ENCODE results near the gene ANKRD10.
"Not testable (repeated sequence)": the region's sequence is repeated elsewhere in the genome, so short reads cannot be mapped to it uniquely, and the experiment has no call there.

ANKRD10 gene

GRCh38 chr13:110915057-110915873 lies at the start of gene ANKRD10:
Gene ANKRD10, minus strand, starts transcription at chr13:110915069. Its CDS starts 135 bp downstream, at chr13:110914934.
- peak; percentile 94 for DNase-seq

GRCh38 chr13:110964229-110965037 lies 49.6 kb upstream of the ANKRD10 start:
- DNase-seq, result no peak

- no peak for DNase-seq
Observed at GRCh38 chr13:110963554-110963970, 48.7 kb upstream of the ANKRD10 start.

GRCh38 chr13:110961959-110962358 lies 47.1 kb upstream of the ANKRD10 start:
- no peak for DNase-seq

- DNase-seq, result no peak
Observed at GRCh38 chr13:110960204-110960603, 45.3 kb upstream of the ANKRD10 start.

GRCh38 chr13:110957931-110958330 lies 43.1 kb upstream of the ANKRD10 start:
- no peak for DNase-seq

- no peak for DNase-seq
Observed at GRCh38 chr13:110957181-110957884, 42.5 kb upstream of the ANKRD10 start.

- DNase-seq, result not testable (repeated sequence)
Observed at GRCh38 chr13:110956216-110956615, 41.3 kb upstream of the ANKRD10 start.

GRCh38 chr13:110955608-110956007 lies 40.7 kb upstream of the ANKRD10 start:
- not testable (repeated sequence) for DNase-seq

GRCh38 chr13:110955072-110955503 lies 40.2 kb upstream of the ANKRD10 start:
- not testable (repeated sequence) for DNase-seq

- not testable (repeated sequence) for DNase-seq
Observed at GRCh38 chr13:110954533-110954920, 39.7 kb upstream of the ANKRD10 start.

GRCh38 chr13:110953833-110954532 lies 39.1 kb upstream of the ANKRD10 start:
- DNase-seq, result no peak

- DNase-seq, result no peak
Observed at GRCh38 chr13:110953416-110953815, 38.5 kb upstream of the ANKRD10 start.

GRCh38 chr13:110952135-110952534 lies 37.3 kb upstream of the ANKRD10 start:
- not testable (repeated sequence) for DNase-seq

- no peak for DNase-seq
Observed at GRCh38 chr13:110950819-110951570, 36.1 kb upstream of the ANKRD10 start.

GRCh38 chr13:110950356-110950755 lies 35.5 kb upstream of the ANKRD10 start:
- no peak for DNase-seq

- no peak for DNase-seq
Observed at GRCh38 chr13:110949628-110950027, 34.8 kb upstream of the ANKRD10 start.

- no peak for DNase-seq
Observed at GRCh38 chr13:110949116-110949515, 34.2 kb upstream of the ANKRD10 start.

- DNase-seq, result not testable (repeated sequence)
Observed at GRCh38 chr13:110947338-110947737, 32.5 kb upstream of the ANKRD10 start.

- no peak for DNase-seq
Observed at GRCh38 chr13:110945928-110946570, 31.2 kb upstream of the ANKRD10 start.
